Measurements from ENCODE around the gene PHACTR3.
"Not testable (repeated sequence)": the region's sequence is repeated elsewhere in the genome, so short reads cannot be mapped to it uniquely, and the experiment has no call there.

Gene PHACTR3

GRCh38 chr20:59618131-59618530 lies 13.8 kb downstream of the PHACTR3 start:
- no peak overlapping the region for H3K4me3 ChIP-seq (ENCODE audit: control insufficient read depth, low read depth, low read length)
- no peak for TF ChIP-seq CTCF (conservative IDR thresholded peaks at IDR 0.05; ENCODE audit: control insufficient read depth, insufficient read depth, low read depth, low read length)
- DNase-seq (ENCODE audit: low read depth) = no peak

- H3K4me3 ChIP-seq (ENCODE audit: control insufficient read depth, low read depth, low read length); DNase-seq (ENCODE audit: low read depth): not testable (repeated sequence)
These were observed 14.2 kb downstream of the PHACTR3 start for GRCh38 chr20:59618585-59618984.

- no peak for DNase-seq (ENCODE audit: low read depth)
- no peak overlapping the region for H3K4me3 ChIP-seq (ENCODE audit: control insufficient read depth, low read depth, low read length)
- TF ChIP-seq CTCF (conservative IDR thresholded peaks at IDR 0.05; ENCODE audit: control insufficient read depth, insufficient read depth, low read depth, low read length) = no peak
These were observed 16.6 kb downstream of the PHACTR3 start for GRCh38 chr20:59620860-59621505.

- no peak for DNase-seq (ENCODE audit: low read depth)
- no peak for TF ChIP-seq CTCF (conservative IDR thresholded peaks at IDR 0.05; ENCODE audit: control insufficient read depth, insufficient read depth, low read depth, low read length)
- H3K4me3 ChIP-seq (ENCODE audit: control insufficient read depth, low read depth, low read length) = no peak overlapping the region
These were observed 18.2 kb downstream of the PHACTR3 start for GRCh38 chr20:59622496-59622895.

- TF ChIP-seq CTCF (conservative IDR thresholded peaks at IDR 0.05; ENCODE audit: control insufficient read depth, insufficient read depth, low read depth, low read length) = no peak
- DNase-seq (ENCODE audit: low read depth) = no peak
- H3K4me3 ChIP-seq (ENCODE audit: control insufficient read depth, low read depth, low read length) = no peak overlapping the region
These were observed 18.8 kb downstream of the PHACTR3 start for GRCh38 chr20:59623133-59623532.

- no peak for TF ChIP-seq CTCF (conservative IDR thresholded peaks at IDR 0.05; ENCODE audit: control insufficient read depth, insufficient read depth, low read depth, low read length)
- no peak for DNase-seq (ENCODE audit: low read depth)
These were observed 19.2 kb downstream of the PHACTR3 start for GRCh38 chr20:59623583-59623982.

GRCh38 chr20:59624401-59624800 lies 20.1 kb downstream of the PHACTR3 start:
- no peak for DNase-seq (ENCODE audit: low read depth)
- no peak overlapping the region for H3K4me3 ChIP-seq (ENCODE audit: control insufficient read depth, low read depth, low read length)
- TF ChIP-seq CTCF (conservative IDR thresholded peaks at IDR 0.05; ENCODE audit: control insufficient read depth, insufficient read depth, low read depth, low read length) = no peak

More at GRCh38 chr20:59623583-59623982, 19.2 kb downstream of the PHACTR3 start:
- no peak overlapping the region for H3K4me3 ChIP-seq (ENCODE audit: control insufficient read depth, low read depth, low read length)
